NK-92 treated with Interleukin-12 subunit alpha and Interleukin-12 subunit beta, amount 100 ng/mL, for 24 hours (cell line): ENCODE data around the gene MACF1.

Experiments used
- DNase-seq: peaks from one replicate; lab custom pipeline; 2025; lab: John Stamatoyannopoulos, UW

The MACF1 gene

DNA sequence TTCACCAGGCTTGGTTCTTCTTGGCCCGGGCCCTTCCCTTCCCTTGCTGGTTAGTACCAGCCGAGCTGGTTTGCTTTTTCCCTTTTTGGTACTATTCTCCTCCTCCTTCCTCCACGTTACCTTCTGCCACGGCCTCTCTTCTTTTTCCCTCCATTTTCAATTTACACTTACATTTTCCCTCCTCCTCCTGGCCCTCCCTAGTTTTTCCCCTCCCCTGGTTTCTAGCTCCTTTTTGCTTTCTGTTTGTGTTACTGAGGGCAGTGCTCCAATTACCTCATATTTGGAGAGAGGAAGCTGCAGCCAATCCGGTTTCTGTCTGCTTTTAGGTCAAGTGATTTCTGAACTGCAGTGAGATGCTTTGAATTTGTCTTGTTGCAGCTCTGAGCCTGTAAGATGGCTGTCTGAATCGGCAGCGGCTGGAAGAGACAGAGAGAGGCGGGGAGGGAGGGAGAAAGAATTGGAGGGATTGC lies 63.7 kb downstream of the MACF1 start:
- DNase-seq, result no peak

DNA sequence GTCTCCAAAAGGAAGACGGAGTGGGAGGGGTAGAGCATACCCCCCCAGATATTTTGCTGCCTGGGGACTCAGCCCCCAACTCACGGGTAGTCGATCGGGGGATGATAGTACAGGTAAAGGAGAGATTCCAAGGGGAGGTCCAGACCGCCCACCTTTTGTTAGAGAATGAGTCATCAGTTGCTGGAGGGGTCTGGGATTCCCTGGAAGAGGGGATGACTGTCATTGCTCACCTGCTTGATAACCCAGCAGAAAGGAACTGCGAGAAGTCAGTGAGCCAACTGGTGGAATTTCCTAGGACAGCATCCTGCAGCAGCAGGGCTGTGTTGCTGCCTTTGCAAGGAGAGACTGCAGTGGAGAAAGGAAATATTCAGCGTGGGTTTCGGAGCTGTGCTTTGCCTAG lies 64.4 kb downstream of the MACF1 start:
- no peak for DNase-seq

- DNase-seq, result no peak
These were observed 64.9 kb downstream of the MACF1 start for GRCh38 chr1:39269349-39269748.

GRCh38 chr1:39269791-39270342 lies 65.4 kb downstream of the MACF1 start:
- DNase-seq, result no peak

DNA sequence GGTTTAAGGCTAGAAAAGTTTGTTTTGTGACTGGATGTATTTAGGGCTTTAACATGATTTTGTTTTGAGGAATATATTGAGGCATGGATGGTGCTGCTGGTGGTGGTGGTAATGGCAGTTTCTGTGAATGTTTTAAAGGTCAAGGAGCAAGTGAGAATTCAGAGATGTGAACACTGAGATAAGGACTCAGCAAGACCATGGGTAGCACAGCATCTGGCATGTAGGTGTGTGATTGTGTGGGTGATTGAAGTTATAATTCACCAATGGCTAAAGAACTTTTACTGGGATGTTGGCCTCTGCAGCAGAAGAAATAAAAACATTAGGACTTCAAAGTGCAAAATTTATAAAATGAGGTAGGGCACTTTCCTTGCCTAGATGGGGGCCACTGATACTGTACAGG lies 65.9 kb downstream of the MACF1 start:
- no peak for DNase-seq

DNA sequence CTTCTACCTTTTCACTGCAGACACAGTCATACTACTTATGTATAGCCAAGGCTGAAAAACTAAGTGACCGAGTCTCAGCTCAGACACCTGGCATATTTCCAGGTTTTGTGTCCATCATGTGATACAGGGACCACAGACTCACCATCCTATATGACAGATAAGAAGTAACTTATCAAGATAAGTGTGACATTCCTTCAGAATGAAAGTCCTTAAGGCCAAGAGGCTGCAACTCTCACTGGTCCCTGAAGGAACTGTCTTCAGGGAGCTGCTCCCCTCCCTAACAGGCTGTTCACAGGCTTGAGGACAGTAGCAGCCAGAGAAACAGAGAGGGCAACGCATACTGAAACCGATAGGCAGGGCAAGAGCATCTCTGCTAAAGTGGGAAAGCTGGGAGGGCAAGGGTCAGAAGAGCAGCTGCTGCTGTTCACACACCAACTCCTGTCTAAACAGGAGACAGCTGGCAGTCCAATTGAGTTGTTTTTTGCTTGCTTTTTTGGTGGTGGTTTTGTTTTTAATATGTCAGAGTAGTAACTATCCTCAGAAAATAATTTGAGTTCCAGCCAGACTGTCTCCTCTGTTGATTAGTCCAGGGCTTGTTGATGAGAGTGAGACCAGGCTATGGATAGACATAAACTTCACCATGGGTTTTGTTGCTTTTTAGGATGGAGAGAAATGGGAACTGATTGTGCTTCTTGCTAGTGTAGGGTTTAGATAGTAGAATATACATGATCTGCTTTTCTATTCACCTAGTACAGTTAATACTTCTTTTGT lies 67.7 kb downstream of the MACF1 start:
- DNase-seq, result no peak

GRCh38 chr1:39272798-39273469 lies 68.4 kb downstream of the MACF1 start:
- no peak for DNase-seq

DNA sequence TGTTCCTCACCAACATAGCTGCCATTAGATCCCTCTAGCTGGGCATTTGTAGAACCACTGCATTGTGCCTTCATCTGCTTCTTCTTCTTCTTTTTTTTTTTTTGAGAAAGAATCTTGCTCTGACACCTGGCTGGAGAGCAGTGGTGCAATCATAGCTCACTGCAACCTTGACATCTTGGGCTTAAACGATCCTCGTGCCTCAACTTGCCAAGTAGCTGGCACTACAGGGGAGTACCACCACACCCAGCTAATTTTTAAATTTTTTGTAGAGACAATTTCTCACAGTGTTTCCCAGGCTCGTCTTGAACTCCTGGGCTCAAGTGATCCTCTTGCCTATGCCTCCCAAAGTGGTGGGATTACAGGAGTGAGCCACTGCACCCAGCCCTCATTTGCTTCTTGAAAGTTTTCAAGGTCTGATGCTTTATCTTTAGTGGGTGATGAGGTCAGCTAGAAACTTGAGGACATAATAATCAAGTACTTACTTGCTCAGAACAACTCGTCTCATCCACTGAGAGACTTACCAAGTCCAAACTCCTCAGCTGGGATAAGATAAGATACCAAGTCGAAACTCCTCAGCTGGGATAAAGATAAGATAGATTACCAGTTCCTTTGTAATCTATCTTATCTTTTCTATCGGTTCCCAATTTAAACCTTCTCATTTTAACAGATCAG lies 71.5 kb downstream of the MACF1 start:
- DNase-seq, result no peak

- DNase-seq, result no peak
These were observed 73.4 kb downstream of the MACF1 start for GRCh38 chr1:39277879-39278278.

DNA sequence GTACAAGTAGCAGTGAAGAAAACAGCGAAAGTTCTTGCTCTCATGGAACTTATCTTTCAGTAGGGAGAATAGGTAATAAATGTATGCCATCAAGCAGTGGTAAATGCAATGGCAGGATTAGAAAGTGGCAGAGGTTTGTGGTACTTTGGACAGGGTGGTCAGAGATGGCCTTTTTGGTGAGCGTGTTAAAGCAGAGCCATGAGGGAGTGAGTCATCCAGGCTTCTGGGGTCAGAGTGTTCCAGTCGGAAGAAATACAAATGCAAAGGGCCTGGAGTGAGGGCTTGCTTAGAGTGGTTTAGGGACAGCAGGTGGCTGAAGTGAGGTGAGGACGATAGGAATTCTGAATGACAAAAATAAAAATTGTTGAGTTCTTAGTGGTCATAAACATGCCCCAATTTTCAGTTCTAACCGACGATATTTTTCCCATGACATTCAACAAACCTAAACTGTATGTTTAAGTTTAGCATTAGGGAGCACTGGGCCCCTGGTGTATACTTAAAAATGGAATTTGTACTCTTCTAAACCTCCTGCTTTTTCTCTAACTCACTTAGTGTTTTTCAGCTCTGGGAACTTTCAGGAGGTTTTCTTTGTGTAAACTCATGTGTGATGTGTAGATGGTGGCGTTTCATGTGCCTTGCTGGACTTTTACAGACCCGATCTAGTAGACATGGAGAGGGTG lies 78.2 kb downstream of the MACF1 start:
- no peak for DNase-seq

GRCh38 chr1:39283858-39284257 lies 79.4 kb downstream of the MACF1 start:
- DNase-seq, result no peak

- DNase-seq, result no peak
These were observed 83.0 kb downstream of the MACF1 start for GRCh38 chr1:39287541-39287940.

GRCh38 chr1:39288735-39289465 lies 84.4 kb downstream of the MACF1 start:
- no peak for DNase-seq

GRCh38 chr1:39292401-39292800 lies 87.9 kb downstream of the MACF1 start:
- DNase-seq, result no peak

DNA sequence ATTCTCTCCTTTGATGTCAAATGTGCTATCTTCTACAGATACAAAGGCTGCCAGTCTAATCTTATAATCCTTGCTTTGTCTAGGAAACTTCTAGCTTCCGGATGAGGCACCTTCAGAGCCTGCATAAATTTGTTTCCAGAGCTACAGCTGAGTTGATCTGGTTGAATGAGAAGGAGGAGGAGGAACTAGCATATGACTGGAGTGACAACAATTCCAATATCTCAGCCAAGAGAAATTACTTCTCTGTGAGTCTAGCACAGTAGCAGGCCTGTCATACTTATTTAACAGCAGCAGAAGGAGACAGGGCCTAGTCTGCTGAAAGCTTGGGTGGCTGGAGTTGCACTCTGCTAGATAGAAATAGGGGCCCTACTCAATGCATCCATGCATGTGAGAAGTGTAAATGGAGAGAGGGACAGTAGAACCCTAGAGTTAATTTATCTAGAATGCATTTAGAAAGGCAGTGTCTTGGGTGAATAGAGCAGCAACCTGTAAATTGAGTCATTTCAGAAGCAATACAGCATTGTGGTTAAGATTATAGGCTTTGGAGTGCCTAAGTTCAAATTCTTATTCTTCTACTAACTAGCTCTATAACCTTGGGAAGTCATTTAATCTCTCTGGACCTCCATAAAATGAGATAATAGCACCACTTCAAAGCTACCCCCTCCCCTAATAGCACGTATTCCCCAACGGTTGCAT lies 89.0 kb downstream of the MACF1 start:
- no peak for DNase-seq

DNA sequence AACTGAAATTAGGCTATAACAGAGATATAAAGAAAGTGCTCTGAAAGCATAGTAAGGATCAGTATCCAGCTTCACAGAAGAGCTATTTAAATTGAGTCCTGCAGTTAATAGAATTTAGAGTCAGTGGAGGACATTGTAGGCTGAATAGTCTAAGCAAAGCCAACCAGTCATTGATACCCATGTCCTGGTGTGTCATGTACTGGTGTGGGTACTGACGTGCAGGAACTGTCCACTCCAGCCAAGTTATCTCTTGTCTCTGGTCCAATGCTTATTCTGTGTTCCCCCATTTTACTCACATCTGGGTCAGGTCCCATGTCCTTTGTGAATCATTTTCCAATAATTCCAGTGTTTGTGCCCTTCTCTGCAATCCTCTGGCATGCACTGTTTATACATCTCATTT lies 90.0 kb downstream of the MACF1 start:
- DNase-seq, result no peak

GRCh38 chr1:39295901-39296300 lies 91.4 kb downstream of the MACF1 start:
- DNase-seq, result no peak

- DNase-seq, result no peak
These were observed 93.1 kb downstream of the MACF1 start for GRCh38 chr1:39297551-39297950.

DNA sequence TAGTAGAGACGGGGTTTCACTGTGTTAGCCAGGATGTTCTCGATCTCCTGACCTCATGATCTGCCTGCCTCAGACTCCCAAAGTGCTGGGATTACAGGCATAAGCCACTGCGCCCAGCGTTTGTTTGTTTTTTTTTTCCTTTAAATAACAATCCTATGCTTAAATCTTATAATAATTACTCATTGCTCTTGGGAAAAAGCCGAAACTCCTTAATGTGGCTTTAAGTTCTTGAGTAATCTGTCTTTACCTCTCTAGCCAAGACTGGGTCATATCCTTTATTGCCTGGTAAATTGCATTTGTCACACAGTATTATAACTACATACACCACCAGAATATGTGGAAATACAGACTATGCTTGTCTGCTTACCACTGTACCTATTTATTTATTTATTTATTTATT lies 97.1 kb downstream of the MACF1 start:
- no peak for DNase-seq

DNA sequence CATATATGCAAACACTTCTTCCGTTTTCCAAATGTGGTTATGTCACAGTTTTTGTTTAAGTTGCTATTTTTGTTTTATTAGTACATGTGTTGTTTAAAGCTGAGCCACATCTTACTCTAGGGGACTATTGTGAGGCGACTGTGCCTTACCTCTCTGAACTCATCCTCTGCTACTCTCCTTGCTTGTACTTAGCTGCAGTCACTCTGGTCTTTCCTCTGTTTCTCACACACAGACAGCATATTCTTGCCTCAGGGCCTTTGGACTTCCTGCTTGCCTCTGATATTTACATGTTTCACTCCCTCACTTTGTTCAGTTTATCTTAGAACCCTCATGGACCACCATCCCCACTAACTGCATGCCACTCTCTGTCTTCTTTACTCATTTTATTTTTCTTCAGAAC lies 101.1 kb downstream of the MACF1 start:
- no peak for DNase-seq

GRCh38 chr1:39310015-39310414 lies 105.5 kb downstream of the MACF1 start:
- no peak for DNase-seq
